ENCODE data around the gene GSDMA. TPM values are rescaled to one million over a fixed set of nuclear protein-coding genes. Genes with fewer than 3 reads are reported as not detected.

GSDMA gene
- total RNA-seq, 2 donors from 2014 or later: 1.2 TPM; not detected in 1

DNA sequence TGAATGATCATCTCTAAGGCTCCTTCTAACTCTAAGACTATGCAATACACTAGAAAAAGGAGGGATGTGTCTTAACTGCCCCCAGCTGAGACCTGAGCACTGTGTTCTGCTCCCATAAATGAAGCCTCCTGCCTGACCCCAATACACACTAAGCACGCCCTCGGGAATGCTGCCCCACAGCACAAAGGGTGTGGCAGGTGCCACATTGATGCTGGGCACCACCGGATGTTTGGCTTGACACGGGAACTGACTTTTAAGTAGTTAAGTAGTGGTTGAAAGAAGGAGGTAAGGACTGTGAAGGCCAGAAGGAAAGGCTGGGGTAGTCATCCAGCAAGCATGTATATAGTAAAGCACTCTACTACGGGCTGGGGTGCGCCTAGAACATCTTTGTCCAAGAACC lies 4.0 kb downstream of the GSDMA start:
- 65% methylated on average over 6 of the region's 6 CpGs for WGBS
- H3K27ac ChIP-seq: no peak overlapping the region

DNA sequence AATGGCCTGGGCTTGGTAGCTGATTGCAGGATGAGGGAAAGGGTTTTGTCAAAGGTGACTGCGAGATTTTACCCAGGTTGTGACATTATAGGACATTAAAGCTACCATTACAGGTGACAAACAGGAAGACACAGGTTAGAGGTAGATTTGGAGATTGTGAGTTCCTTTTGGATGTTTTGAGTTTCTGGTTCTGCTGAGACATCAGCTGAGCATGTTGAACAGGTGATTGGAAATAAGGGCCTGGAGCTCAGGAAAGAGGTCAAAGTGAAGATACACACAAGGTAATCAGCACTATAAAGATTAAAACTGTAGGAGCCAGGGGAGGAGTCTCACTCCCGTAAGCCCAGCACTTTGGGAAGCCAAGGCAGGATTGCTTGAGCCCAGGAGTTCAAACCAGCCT lies 6.0 kb downstream of the GSDMA start:
- intact Hi-C loops (cut with DNase I): no loop called here
- Histone ChIP-seq H3K27me3 (replicated peaks; ENCODE audit: insufficient read depth) (no peaks in the 10 kb centered on the region), H3K36me3 (no peaks in the 10 kb centered on the region), H3K4me1 (replicated peaks) (no peaks in the 10 kb centered on the region), H3K9me3 (no peaks in the 10 kb centered on the region), H3K27ac (no peak overlapping the region), H3K4me3 (no peak overlapping the region)
- 73% methylated on average over 2 of the region's 2 CpGs for WGBS
- no peak for DNase-seq (ENCODE audit: low spot score)
- no peak for TF ChIP-seq POLR2AphosphoS5 (IDR thresholded peaks at IDR 0.05)

More for the DNA sequence above, 4.0 kb downstream of the GSDMA start:
- Histone ChIP-seq H3K4me3 (no peak overlapping the region), H3K9me3 (no peaks in the 10 kb centered on the region), H3K36me3 (no peaks in the 10 kb centered on the region), H3K4me1 (replicated peaks) (no peaks in the 10 kb centered on the region), H3K27me3 (replicated peaks; ENCODE audit: insufficient read depth) (no peaks in the 10 kb centered on the region)
- TF ChIP-seq POLR2A (IDR thresholded peaks at IDR 0.05) (no peak), POLR2AphosphoS5 (IDR thresholded peaks at IDR 0.05) (no peak)
- TF ChIP-seq, protein P1, sequence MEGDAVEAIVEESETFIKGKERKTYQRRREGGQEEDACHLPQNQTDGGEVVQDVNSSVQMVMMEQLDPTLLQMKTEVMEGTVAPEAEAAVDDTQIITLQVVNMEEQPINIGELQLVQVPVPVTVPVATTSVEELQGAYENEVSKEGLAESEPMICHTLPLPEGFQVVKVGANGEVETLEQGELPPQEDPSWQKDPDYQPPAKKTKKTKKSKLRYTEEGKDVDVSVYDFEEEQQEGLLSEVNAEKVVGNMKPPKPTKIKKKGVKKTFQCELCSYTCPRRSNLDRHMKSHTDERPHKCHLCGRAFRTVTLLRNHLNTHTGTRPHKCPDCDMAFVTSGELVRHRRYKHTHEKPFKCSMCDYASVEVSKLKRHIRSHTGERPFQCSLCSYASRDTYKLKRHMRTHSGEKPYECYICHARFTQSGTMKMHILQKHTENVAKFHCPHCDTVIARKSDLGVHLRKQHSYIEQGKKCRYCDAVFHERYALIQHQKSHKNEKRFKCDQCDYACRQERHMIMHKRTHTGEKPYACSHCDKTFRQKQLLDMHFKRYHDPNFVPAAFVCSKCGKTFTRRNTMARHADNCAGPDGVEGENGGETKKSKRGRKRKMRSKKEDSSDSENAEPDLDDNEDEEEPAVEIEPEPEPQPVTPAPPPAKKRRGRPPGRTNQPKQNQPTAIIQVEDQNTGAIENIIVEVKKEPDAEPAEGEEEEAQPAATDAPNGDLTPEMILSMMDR (IDR thresholded peaks at IDR 0.05): no peak
- no peak for DNase-seq (ENCODE audit: low spot score)
- intact Hi-C loops (cut with DNase I): no loop called here

DNA sequence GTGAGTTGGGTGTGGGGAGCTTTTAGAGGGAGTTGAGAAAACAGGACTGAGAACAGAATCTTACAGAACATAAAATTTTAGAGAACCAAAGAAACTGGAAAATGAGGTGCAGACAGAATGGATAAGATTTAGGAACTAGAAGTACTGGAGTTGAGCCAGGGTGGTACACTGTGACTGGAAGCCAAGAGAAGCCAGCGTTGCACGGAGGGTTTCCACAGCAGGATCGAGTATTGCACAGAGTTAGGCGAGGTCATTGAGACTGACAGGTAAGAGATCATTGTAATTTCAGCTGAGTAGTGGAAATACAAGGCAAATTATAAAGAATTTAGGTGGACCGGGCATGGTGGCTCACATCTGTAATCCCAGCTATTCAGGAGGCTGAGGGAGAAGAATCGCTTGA lies 6.6 kb downstream of the GSDMA start:
- no peak for TF ChIP-seq POLR2A (IDR thresholded peaks at IDR 0.05)
- no peak for TF ChIP-seq POLR2AphosphoS5 (IDR thresholded peaks at IDR 0.05)
- TF ChIP-seq, protein P1 (IDR thresholded peaks at IDR 0.05): no peak
- Histone ChIP-seq H3K4me3 (no peak overlapping the region), H3K9me3 (no peaks in the 10 kb centered on the region), H3K27me3 (replicated peaks; ENCODE audit: insufficient read depth) (no peaks in the 10 kb centered on the region), H3K27ac (no peak overlapping the region), H3K36me3 (no peaks in the 10 kb centered on the region), H3K4me1 (replicated peaks) (no peaks in the 10 kb centered on the region)
- intact Hi-C loops (cut with DNase I): no loop called here
- WGBS: 64% methylated on average over 6 of the region's 6 CpGs
- DNase-seq (ENCODE audit: low spot score): no peak

DNA sequence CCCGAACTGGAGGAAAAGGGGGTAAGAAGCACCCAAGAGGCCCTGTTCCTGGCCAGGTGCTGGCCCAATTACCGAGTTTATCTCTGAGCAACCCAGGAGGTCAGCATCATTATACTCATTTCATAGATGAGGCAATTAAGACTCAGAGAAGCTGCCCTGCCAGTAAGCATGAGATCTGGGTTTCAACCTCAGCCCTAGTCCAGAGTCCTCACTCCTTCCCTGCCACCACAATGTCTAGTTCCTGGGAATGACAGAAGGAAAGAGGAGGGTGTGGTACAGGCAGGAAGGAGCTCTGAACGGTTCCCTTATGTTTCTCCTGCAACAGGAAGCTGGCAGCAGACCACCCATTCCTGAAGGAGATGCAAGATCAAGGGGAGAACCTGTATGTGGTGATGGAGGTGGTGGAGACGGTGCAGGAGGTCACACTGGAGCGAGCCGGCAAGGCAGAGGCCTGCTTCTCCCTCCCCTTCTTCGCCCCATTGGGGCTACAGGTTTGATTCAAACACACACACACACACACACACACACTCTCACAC lies 7.4 kb downstream of the GSDMA start:
- H3K9me3 ChIP-seq: no peaks in the 10 kb centered on the region
- DNase-seq (ENCODE audit: low spot score): no peak
- no peak overlapping the region for H3K27ac ChIP-seq
- no peaks in the 10 kb centered on the region for H3K4me1 ChIP-seq (replicated peaks)
- H3K4me3 ChIP-seq: no peak overlapping the region
- H3K27me3 ChIP-seq (replicated peaks; ENCODE audit: insufficient read depth): no peaks in the 10 kb centered on the region
- intact Hi-C loops (cut with DNase I): no loop called here
- TF ChIP-seq, protein P1 (IDR thresholded peaks at IDR 0.05): no peak
- TF ChIP-seq POLR2A (IDR thresholded peaks at IDR 0.05) (no peak), POLR2AphosphoS5 (IDR thresholded peaks at IDR 0.05) (no peak)
- WGBS: 70% methylated on average over 7 of the region's 7 CpGs
- H3K36me3 ChIP-seq: no peaks in the 10 kb centered on the region

DNA sequence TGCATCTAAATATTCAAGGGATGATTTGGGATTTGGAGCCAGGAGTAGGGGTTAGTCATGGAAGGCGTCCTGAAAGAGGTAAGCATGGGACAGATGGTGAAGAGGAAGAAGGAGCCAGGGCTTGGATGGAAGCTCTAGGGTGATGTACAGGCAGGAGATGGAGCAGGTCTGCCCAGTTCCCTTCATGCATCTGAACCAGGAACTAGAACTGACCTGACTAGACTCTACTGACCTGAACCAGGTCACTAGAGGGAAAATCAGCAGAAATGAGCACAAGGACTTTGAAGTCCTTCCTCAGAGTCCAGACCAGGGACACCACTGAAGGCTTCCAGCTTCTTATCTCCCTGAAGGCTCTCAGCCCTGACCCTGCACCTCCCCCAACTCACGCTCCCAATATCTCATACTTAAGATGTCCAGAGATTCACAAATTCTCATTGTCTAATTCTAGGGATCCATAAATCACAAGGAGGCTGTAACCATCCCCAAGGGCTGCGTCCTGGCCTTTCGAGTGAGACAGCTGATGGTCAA lies 8.3 kb downstream of the GSDMA start:
- Histone ChIP-seq H3K27me3 (replicated peaks; ENCODE audit: insufficient read depth) (no peaks in the 10 kb centered on the region), H3K9me3 (no peaks in the 10 kb centered on the region), H3K36me3 (no peaks in the 10 kb centered on the region), H3K4me3 (no peak overlapping the region), H3K27ac (no peak overlapping the region), H3K4me1 (replicated peaks) (no peaks in the 10 kb centered on the region)
- TF ChIP-seq POLR2AphosphoS5 (IDR thresholded peaks at IDR 0.05): no peak
- TF ChIP-seq, protein P1 (IDR thresholded peaks at IDR 0.05): no peak
- no peak for TF ChIP-seq POLR2A (IDR thresholded peaks at IDR 0.05)
- 86% methylated on average over 4 of the region's 4 CpGs for WGBS
- DNase-seq (ENCODE audit: low spot score): no peak
- intact Hi-C loops (cut with DNase I): no loop called here
